Measurements from ENCODE around the gene ATP5ME.
"Not testable (repeated sequence)": the region's sequence is repeated elsewhere in the genome, so short reads cannot be mapped to it uniquely, and the experiment has no call there.

The ATP5ME gene

DNA sequence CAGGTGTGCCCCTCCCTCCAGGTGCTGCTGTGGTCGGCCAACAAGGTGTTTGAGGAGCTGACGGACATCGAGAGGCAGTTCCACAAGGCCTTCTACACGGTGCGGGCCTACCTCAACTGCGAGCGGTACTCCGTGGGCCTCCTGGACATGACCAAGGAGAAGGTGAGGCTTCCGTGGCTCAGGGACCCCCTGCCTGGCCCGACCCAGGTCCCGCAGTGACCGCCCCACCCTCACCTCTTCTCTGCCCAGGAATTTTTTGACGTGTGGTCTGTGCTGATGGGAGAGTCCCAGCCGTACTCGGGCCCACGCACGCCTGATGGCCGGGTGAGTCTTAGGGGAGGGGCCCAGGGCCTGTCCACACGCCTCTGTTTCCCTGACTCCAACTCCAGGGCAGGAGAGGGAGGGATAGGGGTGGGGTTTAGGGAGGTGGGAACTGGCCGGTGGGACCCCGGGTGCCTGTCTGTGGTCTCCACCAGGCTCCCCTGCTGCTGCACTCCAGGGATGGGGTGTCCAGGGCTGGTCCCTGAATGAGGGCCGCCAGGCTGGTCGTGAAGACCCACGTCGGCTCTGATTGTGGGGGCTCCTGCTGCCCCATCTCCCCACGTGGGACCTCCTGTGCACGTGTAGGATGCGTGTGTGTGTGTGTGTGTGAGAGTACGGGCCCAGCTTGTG, 20.1 kb downstream of the ATP5ME start:
- DNase-seq = no peak

DNA sequence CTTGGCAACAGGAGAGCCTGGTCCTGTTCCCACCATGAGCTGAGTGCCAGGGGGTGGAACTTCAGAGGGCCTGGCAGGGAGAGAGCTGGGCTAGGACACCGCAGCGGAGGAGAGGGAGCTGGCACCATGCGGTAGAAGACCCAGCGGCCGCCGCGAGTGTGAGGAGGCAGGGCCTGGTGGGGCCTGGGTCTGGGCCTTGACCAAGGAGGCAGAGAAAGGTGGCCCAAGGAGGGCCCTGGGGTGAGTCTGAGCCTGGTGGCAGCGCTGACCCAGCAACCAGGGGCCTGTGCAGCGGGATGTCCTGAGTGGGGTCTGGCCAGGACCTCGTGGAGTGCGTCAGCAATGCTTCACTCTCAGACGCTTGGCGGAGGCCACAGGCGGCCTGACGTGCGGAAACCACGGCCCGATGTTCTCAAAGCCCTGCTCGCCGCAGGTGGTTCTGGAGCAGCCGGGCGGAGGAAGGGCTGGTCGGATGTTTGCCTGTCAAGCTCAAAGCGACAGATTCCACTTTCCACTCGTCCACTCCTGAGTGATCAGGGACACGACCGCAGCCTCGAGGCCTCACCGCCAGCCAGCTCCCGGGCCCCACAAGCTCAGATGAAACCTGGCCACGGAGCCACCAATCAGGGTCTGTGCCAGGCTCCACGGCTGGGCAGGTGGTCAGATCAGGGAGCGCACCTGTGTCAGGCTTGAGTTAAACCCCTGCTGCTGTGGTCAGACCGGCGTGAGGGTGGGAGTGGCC, 20.8 kb downstream of the ATP5ME start:
- no peak for DNase-seq

DNA sequence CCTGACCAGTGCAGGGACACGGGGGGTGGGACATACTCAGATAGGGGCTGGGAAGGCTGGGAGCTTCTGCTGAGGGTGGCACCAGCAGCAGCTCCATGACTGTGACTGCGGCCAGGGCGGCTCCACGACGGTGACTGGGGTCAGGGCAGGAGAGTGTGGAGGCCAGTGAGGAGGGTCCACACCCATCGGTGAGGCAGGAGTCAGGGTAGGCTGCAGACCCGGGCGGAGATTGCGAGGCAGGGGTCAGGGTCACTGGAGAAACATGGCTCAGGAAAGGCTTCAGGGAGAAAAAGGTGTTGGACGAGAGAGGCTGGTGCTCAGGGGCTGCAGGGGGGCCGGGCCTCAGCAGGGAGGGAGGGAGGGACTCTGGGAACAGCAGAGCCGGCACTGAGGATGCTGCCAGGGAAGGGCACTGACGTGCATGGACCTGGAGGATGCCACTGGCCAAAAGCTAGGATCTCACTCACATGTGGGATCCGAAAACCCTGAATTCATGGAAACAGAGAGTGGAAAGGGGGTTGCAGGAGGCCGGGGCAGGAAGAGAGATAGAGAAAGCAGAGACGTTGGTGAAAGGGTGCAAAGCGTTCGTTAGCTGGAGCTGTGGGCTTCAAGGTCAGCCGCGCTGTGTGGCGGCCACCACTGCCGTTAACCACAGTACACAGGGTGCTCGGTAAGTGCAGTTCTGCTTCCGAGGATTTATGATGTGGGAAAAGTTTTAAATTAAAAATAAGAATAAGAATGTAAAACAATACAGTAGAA, 22.0 kb downstream of the ATP5ME start:
- DNase-seq = no peak

DNA sequence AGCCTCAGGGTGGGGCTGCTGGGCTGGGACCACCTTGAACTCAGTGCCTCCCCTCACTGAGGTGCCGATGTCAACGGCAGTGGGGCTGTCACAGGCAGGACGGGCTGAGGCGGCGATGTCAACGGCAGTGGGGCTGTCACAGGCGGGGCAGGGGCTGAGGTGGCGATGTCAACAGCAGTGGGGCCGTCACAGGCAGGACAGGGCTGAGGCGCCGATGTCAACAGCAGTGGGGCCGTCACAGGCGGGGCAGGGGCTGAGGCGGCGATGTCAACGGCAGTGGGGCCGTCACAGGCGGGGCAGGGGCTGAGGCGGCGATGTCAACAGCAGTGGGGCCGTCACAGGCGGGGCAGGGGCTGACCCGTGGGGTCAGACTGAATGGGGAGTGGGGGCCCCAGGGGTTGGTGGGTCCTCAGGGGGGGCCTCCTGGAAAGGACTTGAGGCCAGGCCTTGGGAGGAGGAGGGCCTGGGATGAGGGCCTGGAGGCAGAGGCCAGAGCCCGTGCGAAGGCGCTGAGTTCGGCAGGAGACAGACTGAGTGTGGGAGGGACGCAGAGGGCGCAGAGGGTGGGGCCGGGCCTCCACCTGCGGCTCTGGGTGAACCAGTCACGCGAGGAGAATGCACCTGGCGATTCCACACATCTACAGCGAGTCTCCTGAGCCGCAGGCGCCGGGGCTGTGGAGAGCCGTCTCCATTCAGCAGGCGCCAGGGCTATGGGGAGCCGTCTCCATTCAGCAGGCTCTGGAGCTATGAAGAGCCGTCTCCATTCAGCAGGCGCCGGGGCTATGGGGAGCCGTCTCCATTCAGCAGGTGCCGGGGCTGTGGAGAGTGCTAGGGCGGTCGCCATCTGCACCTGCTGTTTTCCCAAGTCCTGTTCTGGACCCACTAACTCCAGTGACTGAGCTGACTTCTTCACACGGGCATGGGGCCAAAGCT, 22.9 kb downstream of the ATP5ME start:
- no peak for DNase-seq

DNA sequence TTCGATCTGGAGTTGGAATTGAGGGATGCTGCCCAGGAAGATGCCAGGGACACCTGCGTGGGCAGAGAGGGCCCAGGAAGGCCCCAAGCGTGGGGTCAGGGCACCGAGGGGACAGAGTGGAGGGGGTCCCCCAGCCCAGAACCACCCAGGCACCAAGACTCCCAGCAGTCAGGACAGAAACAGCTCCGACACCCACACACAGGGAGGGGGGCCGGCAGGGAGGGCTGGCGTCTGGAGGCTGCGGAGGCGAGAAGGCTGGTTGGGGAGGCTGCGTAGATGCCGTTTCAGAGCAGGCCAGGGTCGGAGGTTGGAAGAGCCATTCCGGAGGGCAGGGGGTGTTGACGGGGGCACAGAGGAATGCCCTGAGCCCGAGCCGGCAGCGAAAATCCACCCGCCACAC, 23.6 kb downstream of the ATP5ME start:
- DNase-seq = no peak

DNA sequence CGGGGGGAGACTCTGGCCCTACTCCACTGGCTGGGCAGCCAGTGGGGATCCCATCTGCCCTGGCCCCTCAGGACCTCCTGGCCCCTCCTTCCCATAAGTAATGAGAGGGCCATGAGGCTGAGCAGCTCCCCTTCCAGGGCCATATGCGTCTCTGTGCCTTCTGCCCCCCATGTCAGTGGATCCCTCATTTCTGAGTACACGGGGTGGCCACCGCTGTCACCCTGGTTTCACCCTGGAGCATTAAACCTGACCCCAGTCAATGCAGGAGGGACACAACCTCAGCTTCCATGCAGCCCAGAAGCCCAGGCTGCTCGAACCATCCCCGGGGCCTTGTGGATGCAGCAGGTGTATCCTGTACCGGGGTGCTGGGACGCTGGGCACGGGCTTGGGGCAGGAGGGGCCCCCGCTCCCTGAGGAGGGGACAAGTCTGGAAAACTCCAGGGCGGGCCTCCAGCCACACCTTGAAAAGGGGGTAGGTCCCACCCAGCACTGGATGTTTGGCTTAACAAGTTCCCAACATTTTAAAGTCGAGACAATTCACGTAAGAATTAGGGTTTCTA, 24.2 kb downstream of the ATP5ME start:
- no peak for DNase-seq

DNA sequence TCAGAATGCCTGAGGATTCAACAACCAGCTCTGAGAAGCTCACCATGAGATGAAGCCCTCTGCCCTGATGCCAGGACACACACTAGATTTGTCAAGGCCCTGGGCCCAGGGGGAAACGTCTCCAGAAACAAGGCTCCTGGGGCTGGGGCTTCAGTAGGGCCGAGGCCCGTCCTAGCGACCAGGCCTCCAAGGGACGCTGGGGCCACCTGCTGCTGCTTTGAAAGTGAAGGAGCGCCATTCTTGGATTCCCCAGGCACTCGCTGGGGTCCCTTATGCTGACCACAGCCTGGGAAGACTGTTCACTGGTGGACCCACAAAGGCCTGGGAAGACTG, 24.8 kb downstream of the ATP5ME start:
- no peak for DNase-seq

DNA sequence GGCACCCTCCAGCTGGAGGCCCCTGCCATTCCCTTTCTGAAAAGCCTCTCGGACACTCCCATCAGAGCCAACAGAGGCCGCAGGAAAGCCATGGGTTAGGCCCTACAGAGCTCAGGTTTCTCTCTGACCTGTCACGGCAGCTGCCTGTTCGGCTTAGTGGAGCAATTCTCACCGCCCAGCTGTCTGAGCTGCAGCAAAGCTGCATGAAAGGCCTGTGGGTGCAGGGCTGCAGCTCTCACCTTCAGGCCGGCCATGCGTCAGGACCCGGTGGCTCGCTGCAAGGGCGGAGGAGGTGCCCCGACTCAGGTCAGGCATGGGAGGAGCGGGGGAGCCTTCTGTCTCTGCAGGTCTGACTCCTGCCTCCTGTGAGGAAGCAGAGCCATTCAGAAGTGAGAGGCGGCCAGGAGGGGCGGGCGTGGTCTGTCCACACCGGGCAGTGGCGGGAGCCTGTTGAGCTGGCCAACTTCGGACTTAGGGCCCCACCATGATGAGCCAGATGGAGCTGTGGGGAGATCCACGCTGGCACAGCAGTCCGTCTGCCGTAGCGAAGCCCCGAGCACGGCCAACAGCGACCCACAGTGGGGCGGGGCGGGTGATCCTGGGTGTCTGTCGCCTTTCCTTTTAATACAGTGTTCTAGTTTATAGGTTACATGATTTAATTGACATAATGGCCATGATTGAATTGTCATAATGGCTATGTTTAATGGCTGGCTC, 25.3 kb downstream of the ATP5ME start:
- no peak for DNase-seq

DNA sequence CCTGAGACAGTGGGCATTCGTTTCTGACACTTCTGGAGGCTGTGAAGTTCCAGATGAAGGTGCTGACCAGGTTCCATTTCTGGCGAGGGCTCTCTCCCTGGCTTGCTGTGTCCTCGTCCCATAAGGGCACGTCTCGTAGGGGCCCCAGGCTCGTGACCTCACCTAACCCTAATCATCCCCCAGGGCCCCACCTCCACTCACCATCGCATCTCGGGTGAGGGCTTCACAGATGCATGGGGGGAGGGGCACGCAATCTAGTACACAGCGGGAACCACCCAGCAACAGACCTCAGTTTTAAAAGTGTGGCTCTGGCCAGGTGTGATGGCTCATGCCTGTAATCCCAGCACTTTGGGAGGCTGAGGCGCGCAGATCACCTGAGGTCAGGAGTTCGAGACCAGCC, 26.6 kb downstream of the ATP5ME start:
- DNase-seq = no peak

DNA sequence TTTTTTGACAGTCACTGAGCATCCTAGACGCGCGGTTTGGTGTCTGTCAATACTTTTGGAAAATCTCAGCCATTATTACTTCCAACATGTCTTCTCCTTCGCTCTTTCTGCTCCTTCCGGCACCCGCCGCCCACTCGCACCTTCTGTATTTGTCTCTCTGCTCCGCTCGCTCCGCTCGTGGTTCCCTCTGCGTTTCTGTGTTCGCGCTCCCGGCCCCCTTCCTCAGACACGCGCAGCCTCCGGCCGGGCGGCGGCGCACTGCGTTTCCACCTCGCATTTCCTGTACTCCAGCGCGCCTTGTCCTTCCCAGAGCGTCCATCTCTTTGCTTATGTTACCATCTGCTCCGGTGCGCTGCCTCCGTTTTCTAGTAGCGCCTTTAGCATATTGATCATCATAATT, 27.6 kb downstream of the ATP5ME start:
- DNase-seq = peak in 1 of 2 experiments; percentile 29

DNA sequence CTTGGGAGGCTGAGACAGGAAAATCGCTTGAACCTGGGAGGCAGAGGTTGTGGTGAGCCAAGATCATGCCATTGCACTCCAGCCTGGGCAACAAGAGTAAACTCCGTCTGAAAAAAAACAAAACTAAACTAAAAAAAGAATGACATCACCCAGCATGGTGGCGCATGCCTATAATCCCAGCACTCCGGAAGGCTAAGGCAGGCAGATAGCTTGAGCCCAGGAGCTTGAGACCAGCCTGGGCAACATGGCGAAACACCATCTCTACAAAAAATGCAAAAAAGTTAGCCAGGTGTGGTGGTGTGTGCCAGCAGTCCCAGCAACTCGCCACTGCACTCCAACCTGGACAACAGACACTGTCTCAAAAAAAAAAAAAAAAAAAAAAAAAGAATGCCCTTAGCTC, 31.7 kb downstream of the ATP5ME start:
- DNase-seq = not testable (repeated sequence)

DNA sequence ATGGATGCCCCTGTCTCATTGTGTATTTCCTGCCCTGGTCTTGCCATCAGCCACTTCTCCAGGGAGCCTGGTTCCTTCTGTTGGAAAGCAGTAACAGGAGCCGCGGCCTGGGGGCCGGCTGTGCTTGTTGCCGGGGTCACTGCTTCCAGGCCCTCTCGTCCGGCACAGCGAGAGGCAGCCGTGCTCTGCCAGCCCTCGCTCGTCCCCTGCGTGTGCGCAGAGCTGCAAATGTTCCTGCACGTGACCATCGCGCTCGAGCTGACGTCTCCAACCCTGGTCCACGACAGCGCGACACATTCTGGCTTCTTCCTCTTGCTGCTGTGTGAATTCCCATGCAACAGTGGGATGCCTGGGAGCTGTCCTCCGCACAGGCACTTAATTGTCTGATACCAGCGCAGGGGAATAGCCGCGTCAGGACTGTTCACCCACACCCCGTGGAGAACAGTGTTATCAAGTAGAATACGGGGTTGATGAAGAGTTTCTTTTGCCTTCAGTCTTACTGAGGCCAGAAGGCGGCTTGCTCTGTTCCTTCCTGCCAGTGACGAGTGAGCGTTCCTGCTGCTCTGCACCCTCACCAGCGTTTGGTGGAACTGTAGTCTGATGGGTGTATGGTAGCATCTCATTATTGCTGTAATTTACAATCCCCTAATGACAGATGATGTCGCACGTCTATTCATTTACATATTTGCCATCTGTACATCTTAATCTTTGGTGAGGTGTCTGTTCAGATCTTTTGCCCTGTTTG, 36.4 kb downstream of the ATP5ME start:
- DNase-seq = no peak

DNA sequence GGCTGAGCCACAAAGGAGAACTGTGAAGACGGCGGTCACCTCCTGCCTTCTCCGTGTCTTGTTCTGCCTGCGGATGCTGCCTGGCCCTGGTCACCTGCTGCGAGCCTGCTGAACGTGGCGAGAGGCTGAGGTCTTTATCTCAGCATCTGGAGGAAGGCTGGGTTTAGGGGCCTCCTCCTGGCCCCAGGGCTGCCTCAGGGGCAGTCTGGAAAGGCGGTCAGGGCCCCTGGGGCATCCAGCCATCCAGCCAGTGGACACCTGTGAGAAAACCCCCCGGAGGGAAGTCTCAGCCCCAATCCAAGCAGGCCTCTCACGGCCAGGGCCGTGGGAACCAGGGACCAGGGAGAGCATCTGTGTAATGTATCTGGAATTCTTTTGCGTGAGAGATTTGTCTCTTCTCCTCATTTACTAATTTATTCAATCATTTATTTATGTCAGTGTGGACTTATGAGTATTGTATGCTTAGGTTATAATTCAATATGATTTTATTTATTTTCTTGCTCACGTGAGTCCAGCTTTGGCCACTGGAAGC, 37.4 kb downstream of the ATP5ME start:
- DNase-seq = no peak

DNA sequence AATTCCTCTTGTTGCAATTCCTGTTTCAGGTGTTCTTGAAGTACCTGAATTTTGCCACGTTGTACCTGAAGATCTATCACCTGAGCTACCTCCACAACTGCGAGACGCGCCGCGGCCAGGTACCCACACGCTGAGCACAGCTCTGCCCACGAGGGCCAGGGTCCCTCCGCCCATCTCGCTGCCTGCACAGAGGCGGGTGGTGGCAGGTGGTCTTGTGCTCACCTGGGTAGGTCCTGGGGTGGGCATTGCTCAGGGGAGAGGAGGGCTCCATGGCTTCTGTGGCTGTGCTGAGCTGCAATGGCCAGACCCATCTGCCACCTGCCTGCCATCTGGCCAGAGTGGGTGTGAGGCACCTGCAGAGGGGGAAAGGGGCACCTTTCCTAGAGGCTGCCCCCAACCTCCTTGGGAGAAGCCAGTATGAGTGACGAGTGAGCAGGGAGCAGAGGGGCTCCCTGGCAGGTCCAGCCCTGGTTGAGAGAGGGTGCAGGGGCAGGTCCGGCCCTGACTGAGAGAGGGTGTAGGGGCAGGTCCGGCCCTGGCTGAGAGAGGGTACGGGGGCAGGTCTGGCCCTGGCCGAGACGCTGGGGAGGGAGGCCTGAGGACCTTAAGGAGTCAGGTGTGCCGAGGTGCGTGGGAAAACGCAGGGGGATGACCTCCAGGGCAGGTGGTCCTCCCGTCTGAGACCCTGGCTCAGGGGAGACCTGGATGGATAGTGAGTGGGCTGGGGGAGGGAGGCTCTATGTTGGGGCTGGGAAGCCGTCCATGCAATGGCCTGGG, 38.0 kb downstream of the ATP5ME start:
- DNase-seq = no peak

DNA sequence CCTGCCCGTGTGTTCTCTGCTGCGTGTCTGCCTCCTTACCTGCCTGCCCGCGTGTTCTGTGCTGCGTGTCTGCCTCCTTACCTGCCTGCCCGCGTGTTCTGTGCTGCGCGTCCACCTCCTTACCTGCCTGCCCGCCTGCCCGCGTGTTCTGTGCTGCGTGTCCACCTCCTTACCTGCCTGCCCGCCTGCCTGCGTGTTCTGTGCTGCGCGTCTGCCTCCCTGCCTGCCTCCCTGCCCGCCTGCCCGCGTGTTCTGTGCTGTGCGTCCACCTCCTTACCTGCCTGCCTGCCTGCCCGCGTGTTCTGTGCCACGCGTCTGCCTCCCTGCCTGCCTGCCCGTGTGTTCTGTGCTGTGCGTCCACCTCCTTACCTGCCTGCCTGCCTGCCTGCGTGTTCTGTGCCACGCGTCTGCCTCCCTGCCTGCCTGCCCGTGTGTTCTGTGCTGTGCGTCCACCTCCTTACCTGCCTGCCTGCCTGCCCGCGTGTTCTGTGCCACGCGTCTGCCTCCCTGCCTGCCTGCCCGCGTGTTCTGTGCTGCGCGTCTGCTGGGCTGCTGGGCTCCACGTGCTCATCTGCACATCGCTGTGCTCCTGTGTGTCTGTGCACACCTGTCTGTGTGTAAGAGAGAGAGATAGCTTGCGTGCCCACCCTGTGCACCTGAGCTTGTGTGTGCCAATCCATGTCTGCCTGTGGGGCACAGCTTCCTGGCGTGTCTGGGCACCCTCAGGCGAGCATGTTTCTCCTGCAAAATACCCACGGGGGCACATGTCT, 38.8 kb downstream of the ATP5ME start:
- not testable (repeated sequence) for DNase-seq

DNA sequence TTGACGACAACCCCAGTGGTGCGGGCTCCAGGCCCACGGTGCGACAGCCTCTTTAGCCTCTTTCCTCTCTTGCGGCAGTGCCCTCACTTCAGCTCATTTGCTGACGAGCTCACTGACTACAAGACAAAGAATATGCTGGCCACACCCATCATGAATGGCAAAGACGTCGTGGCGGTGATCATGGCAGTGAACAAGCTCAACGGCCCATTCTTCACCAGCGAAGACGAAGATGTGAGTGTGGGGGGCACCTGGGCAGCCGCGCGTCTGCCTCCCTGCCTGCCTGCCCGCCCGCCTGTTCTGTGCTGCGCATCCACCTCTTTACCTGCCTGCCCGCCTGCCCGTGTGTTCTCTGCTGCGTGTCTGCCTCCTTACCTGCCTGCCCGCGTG, 39.5 kb downstream of the ATP5ME start:
- no peak for DNase-seq

DNA sequence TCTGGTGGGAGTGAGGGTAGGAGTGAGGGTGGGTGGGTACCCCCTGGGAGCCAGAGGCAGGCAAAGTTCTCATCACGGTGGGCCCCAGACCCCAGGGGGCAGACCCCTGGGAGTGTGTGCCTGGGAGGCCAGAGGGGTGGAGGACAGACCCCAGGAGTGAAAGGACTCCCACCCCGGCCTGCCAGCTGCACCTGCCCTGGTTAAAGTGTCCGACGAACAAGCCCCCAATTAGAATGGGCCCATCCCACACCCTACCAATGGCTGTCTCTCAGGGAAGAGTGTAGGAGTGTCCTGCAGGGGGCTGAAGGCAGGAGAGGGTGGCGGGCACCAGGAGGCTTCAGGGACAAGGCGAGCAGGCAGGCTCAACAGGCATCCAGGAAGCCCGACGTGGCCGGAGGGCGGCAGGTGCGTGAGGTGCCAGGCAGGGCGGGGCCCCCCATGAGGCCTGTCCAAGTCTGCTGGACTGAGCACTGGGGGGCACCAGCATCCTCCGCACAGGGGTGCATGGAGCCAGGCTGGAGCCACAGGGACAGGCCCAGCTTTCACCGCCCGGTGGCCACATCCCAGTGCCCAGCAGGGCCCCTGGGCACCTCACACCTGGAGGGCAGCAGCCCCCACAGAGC, 40.0 kb downstream of the ATP5ME start:
- no peak for DNase-seq

DNA sequence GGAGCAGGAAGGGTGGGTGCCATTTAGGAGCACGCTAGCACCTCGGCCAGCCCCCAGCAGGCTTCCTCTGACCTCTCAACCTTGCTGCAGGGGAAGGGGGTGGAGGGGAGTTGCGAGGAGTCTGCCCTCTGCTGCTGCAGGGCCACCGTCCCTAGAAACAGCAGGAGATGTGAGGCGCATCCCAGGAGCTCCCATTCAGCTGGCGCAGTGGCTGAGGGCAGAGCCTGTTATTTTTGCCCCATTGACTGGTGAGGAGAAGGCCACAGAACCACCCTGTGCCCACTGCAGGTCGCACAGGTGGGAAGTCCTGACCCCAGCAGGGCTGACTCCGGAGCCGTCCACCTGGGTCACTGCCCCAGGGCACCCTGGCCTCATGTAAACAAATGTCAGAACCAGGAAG, 40.7 kb downstream of the ATP5ME start:
- DNase-seq = no peak

DNA sequence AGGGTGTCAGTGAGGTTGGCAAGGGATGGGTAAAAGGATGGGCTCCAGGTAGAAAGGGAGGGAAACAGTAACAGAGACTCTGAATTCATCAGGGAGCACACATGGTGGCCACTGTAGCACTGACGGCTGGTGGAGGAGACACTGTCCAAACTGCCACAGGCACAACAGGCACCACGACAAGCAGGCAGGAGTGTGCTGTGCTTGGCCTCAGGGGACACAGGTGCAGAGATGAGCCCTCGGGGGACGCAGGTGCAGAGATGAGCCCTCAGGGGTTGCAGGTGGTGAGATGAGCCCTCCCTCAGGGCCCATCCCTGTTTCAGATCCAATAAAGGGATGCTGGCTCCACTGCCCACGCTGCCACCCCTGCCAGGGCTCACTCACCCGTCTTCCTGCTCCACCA, 41.1 kb downstream of the ATP5ME start:
- DNase-seq = no peak

All from stimulated activated CD4-positive, alpha-beta T cell treated with anti-CD3 and anti-CD28 coated beads, Interleukin-4, amount 100 ng/mL, for 4 hours (primary cell).